OCI-LY7 (cell line): ENCODE results near the gene DEFB126. TPM values are rescaled to one million over a fixed set of nuclear protein-coding genes. Genes with fewer than 3 reads are reported as not detected.
"Not testable (repeated sequence)": the region's sequence is repeated elsewhere in the genome, so short reads cannot be mapped to it uniquely, and the experiment has no call there.

Experiments
- BruUV-seq: library from RNA; stranded (reverse); fragments of 400-500 nt; replicated peaks from 2 replicates; lab custom pipeline; 2021; lab: Mats Ljungman, UMichigan
- CTCF ChIA-PET: fragments of 300-600 bp; sonication (Branson Sonifier 250); formaldehyde crosslinking; loops from one replicate; lab custom pipeline; 2022; ENCODE audit warnings: antibody characterized with exemption; ENCODE audit not compliant: unreplicated experiment; lab: Charles Lee
- POLR2A ChIA-PET: fragments of 300-600 bp; sonication (Branson Sonifier 250); formaldehyde crosslinking; loops from one replicate; lab custom pipeline; 2022; ENCODE audit warnings: antibody characterized with exemption; lab: Charles Lee
- DNase-seq: peaks from one replicate; pipeline ENCODE4 v3.0.0-alpha.2; 2015; ENCODE audit warnings: low spot score
- H2AFZ ChIP-seq: fragments of 200-600 bp; sonication (generic), shearing (Covaris generic); 2 replicates; pipeline ENCODE4 v1.6.1; 2014; ENCODE audit warnings: mild to moderate bottlenecking, antibody characterized with exemption, low read length, moderate library complexity
- H3K27ac ChIP-seq: fragments of 200-600 bp; sonication (generic); 2 replicates; pipeline ENCODE4 v1.5.1; 2014; ENCODE audit warnings: mixed run types, low read depth, mild to moderate bottlenecking, moderate library complexity, low read length, inconsistent platforms; ENCODE audit not compliant: poor library complexity, severe bottlenecking
- H3K36me3 ChIP-seq: fragments of 200-600 bp; sonication (generic); 2 replicates; pipeline ENCODE4 v1.6.1; 2014; ENCODE audit warnings: mild to moderate bottlenecking, antibody characterized with exemption, low read length, moderate library complexity, mixed read lengths; ENCODE audit not compliant: insufficient read depth
- H3K4me1 ChIP-seq: fragments of 200-600 bp; sonication (generic); 2 replicates; pipeline ENCODE4 v1.5.1; 2014; ENCODE audit warnings: mild to moderate bottlenecking, low read length; ENCODE audit not compliant: insufficient read depth, poor library complexity, severe bottlenecking
- H3K4me2 ChIP-seq: fragments of 200-600 bp; sonication (generic); 2 replicates; pipeline ENCODE4 v1.6.1; 2014; ENCODE audit warnings: mild to moderate bottlenecking, low read length
- H3K4me3 ChIP-seq: fragments of 200-600 bp; sonication (generic); 2 replicates; pipeline ENCODE4 v1.5.1; 2014; ENCODE audit warnings: mild to moderate bottlenecking, low read depth, low read length; ENCODE audit not compliant: poor library complexity, severe bottlenecking
- H3K79me2 ChIP-seq: fragments of 200-600 bp; sonication (generic); 2 replicates; pipeline ENCODE4 v1.6.1; 2016; ENCODE audit warnings: low read depth, mild to moderate bottlenecking, low read length, moderate library complexity, mixed read lengths; ENCODE audit not compliant: insufficient read depth
- H3K9me2 ChIP-seq: fragments of 200-600 bp; sonication (generic); 2 replicates; pipeline ENCODE4 v1.6.1; 2016; ENCODE audit warnings: mild to moderate bottlenecking, low read length, mixed read lengths; ENCODE audit not compliant: insufficient read depth
- H3K9me3 ChIP-seq: fragments of 200-600 bp; sonication (generic); 2 replicates; pipeline ENCODE4 v1.6.1; 2014; ENCODE audit warnings: mild to moderate bottlenecking, mixed run types, low read length, mixed read lengths
- H4K20me1 ChIP-seq: fragments of 200-600 bp; sonication (generic); 2 replicates; pipeline ENCODE4 v1.6.1; 2014; ENCODE audit warnings: mild to moderate bottlenecking, antibody characterized with exemption, low read length, moderate library complexity, mixed read lengths; ENCODE audit not compliant: insufficient read depth
- CTCF ChIP-seq: fragments of 200-600 bp; sonication (generic); conservative IDR thresholded peaks from 2 replicates; pipeline ENCODE4 v1.5.1; 2014; ENCODE audit warnings: mild to moderate bottlenecking, antibody characterized with exemption, low read length, moderate library complexity, mixed read lengths
- EZH2phosphoT487 ChIP-seq: fragments of 200-600 bp; sonication (generic); IDR thresholded peaks from 2 replicates; pipeline ENCODE4 v1.6.1; 2018; ENCODE audit warnings: low read depth, borderline replicate concordance, mild to moderate bottlenecking, mixed run types, antibody characterized with exemption, low read length, moderate library complexity, mixed read lengths
- intact Hi-C: fragments of 100-400 bp; cut with micrococcal nuclease; formaldehyde crosslinking; loops from one replicate; pipeline ENCODE4 v1.10.0; 2022; ENCODE audit not compliant: unreplicated experiment
- total RNA-seq, 2 experiments: library from RNA; depleted of rRNA in 1 of 2; stranded (reverse); fragments of >200 nt in 1 of 2; shearing (Covaris generic) in 1 of 2; gene quantifications; 2 replicates each; pipeline ENCODE4 v1.2.3, GENCODE V29; 2014 to 2022

The DEFB126 gene
- total RNA-seq, 2 experiments from 2014 or later, result not detected

- no TSS peak for BruUV-seq
- ChIA-PET POLR2A (interaction anchor here (1.4 kb wide), 1 partner anchor 8 kb away, joined by 4 read pairs; no protein-coding TSS in a partner anchor), CTCF (no interaction called here)
- Histone ChIP-seq H3K4me3 (no peak overlapping the region), H3K36me3 (no peaks in the 10 kb centered on the region), H4K20me1 (no peaks in the 10 kb centered on the region), H3K4me2 (no peak overlapping the region), H3K79me2 (no peaks in the 10 kb centered on the region), H3K27ac (no peak overlapping the region), H3K9me3 (no peaks in the 10 kb centered on the region), H3K9me2 (no peaks in the 10 kb centered on the region), H3K4me1 (no peaks in the 10 kb centered on the region), H2AFZ (no peak overlapping the region)
- TF ChIP-seq EZH2phosphoT487 (no peak), CTCF (no peak)
- intact Hi-C loops, result no loop called here
- DNase-seq, result no peak
Measured at GRCh38 chr20:117518-117917, 24.9 kb upstream of the DEFB126 start.

GRCh38 chr20:129786-130323, 12.5 kb upstream of the DEFB126 start:
- BruUV-seq, result not testable (repeated sequence)

GRCh38 chr20:137668-138490, 4.5 kb upstream of the DEFB126 start:
- Histone ChIP-seq H3K9me3 (no peaks in the 10 kb centered on the region), H3K4me2 (peak overlapping the region; percentile 25), H3K27ac (no peak overlapping the region), H3K9me2 (no peaks in the 10 kb centered on the region), H2AFZ (peak overlapping the region; percentile 88), H3K4me3 (peak overlapping the region; percentile 14), H3K4me1 (no peaks in the 10 kb centered on the region), H3K79me2 (no peaks in the 10 kb centered on the region), H3K36me3 (no peaks in the 10 kb centered on the region), H4K20me1 (no peaks in the 10 kb centered on the region)
- no TSS peak for BruUV-seq
- peak; percentile 86 for TF ChIP-seq CTCF
- no peak for TF ChIP-seq EZH2phosphoT487
- ChIA-PET CTCF (no interaction called here), POLR2A (no interaction called here)
- peak; percentile 51 for DNase-seq
- intact Hi-C loops, result no loop called here

More at GRCh38 chr20:129786-130323, 12.5 kb upstream of the DEFB126 start:
- H3K9me2 ChIP-seq, DNase-seq, POLR2A ChIA-PET, H3K4me1 ChIP-seq, H3K9me3 ChIP-seq, H3K79me2 ChIP-seq, H3K36me3 ChIP-seq, H3K27ac ChIP-seq, CTCF ChIA-PET, H2AFZ ChIP-seq, H4K20me1 ChIP-seq, H3K4me2 ChIP-seq, intact Hi-C loops, H3K4me3 ChIP-seq: not testable (repeated sequence)
